Subcutaneous abdominal adipose tissue (tissue), 5 donors: ENCODE data around the gene SGIP1.
"Not testable (repeated sequence)": the region's sequence is repeated elsewhere in the genome, so short reads cannot be mapped to it uniquely, and the experiment has no call there.

Experiments used
- H3K27ac ChIP-seq: one replicate; pipeline ENCODE4 v1.7.0; 2013; ENCODE audit warnings: low read depth, mild to moderate bottlenecking, inconsistent platforms, low read length, moderate library complexity
- H3K27me3 ChIP-seq, 5 donors: one replicate each; pipeline ENCODE4 v1.7.0; 2013; ENCODE audit warnings: low read length in 5 of 5, inconsistent platforms in 1 of 5; ENCODE audit not compliant: control insufficient read depth in 5 of 5, insufficient read depth in 4 of 5
- H3K36me3 ChIP-seq, 5 donors: one replicate each; pipeline ENCODE4 v1.7.0; 2013; ENCODE audit warnings: low read length in 5 of 5; ENCODE audit not compliant: control insufficient read depth in 5 of 5, insufficient read depth in 5 of 5
- H3K4me1 ChIP-seq, 5 donors: one replicate each; pipeline ENCODE4 v1.7.0; 2013; ENCODE audit warnings: low read length in 5 of 5, mild to moderate bottlenecking in 3 of 5, moderate library complexity in 1 of 5; ENCODE audit not compliant: control insufficient read depth in 5 of 5, insufficient read depth in 5 of 5
- H3K4me3 ChIP-seq, 5 donors: one replicate each; pipeline ENCODE4 v1.7.0; 2013; ENCODE audit warnings: low read length in 5 of 5, low read depth in 1 of 5
- H3K9ac ChIP-seq, 5 donors: one replicate each; pipeline ENCODE4 v1.7.0; 2013; ENCODE audit warnings: low read length in 5 of 5, mild to moderate bottlenecking in 4 of 5, moderate library complexity in 3 of 5
- H3K9me3 ChIP-seq, 5 donors: one replicate each; pipeline ENCODE4 v1.7.0; 2013; ENCODE audit warnings: low read length in 5 of 5; ENCODE audit not compliant: control insufficient read depth in 5 of 5
- donor health status: healthy.
- donor health status: healthy.
- donor health status: healthy.
- donor health status: healthy.
- donor health status: healthy.

SGIP1 gene

GRCh38 chr1:66729523-66729922, 195.6 kb downstream of the SGIP1 start:
- peaks cover 2 to 7% (median 6%) of the 10 kb centered on the region in 5 donors for H3K4me1 ChIP-seq
- H3K36me3 ChIP-seq = no peaks in the 10 kb centered on the region
- H3K9me3 ChIP-seq = no peaks in the 10 kb centered on the region
- no peak overlapping the region for H3K27ac ChIP-seq
- no peak overlapping the region for H3K4me3 ChIP-seq
- no peaks in the 10 kb centered on the region for H3K27me3 ChIP-seq
- H3K9ac ChIP-seq = no peak overlapping the region

DNA sequence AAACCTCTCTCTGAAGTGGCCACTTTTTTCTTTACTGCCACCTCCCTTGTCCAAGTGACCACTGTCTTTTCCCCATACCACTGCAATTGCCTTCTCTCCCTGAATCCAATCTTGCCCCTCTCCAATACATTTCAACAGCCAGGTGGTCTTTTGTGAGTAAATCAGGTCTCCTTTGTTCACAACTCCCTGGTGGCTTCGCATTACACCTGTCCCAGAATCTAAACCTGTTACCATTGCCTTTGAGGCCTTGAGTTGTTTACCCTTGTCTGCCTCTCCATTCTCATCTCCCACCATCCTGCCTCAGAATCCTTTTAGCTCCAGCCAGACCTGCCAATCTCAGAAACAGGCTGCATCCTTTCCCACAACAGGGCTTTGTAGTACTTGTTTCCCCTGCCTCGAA, 196.5 kb downstream of the SGIP1 start:
- no peak overlapping the region for H3K4me3 ChIP-seq
- no peaks in the 10 kb centered on the region for H3K36me3 ChIP-seq
- no peaks in the 10 kb centered on the region for H3K27me3 ChIP-seq
- H3K9me3 ChIP-seq = no peaks in the 10 kb centered on the region
- H3K9ac ChIP-seq = peak overlapping the region in 1 of 5 donors; percentile 2
- H3K27ac ChIP-seq = no peak overlapping the region
- H3K4me1 ChIP-seq = peaks cover 2 to 7% (median 6%) of the 10 kb centered on the region in 5 donors

DNA sequence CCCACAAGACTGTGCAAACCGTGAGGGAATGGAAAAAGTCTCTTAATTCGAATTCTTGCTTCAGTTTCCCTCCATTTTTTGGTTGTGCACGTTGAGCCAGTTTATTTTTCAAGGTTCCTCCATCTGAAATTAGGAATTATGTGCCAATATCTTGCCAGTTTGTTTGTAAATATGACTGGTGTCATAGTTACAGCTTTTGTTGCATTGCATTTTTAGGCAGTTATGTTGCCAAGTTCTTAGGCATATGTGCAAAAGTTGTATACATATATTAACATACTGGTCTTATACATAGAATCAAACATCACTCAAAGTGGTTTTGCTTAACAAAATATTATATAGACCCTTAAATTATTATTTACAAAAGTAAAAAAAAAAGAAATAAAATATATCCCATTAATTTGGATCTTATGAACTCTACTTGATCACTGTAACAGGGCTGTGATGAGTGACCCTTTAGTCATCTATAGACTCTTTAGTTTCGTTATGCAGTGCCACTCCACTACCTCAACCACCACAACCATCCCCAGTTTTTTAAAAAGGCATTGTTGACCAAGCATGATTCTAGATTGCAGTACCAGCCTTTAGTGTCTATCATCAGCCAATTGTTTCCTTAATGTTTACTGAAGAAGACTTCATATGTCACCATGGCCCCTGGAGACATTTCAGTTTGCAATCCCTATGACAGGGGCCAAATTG, 197.4 kb downstream of the SGIP1 start:
- H3K27me3 ChIP-seq = no peaks in the 10 kb centered on the region
- H3K4me1 ChIP-seq = peaks cover 0 to 3% (median 0%) of the 10 kb centered on the region in 5 donors
- H3K4me3 ChIP-seq = no peak overlapping the region
- H3K27ac ChIP-seq = no peak overlapping the region
- H3K9ac ChIP-seq = no peak overlapping the region
- H3K36me3 ChIP-seq = no peaks in the 10 kb centered on the region
- H3K9me3 ChIP-seq = no peaks in the 10 kb centered on the region

DNA sequence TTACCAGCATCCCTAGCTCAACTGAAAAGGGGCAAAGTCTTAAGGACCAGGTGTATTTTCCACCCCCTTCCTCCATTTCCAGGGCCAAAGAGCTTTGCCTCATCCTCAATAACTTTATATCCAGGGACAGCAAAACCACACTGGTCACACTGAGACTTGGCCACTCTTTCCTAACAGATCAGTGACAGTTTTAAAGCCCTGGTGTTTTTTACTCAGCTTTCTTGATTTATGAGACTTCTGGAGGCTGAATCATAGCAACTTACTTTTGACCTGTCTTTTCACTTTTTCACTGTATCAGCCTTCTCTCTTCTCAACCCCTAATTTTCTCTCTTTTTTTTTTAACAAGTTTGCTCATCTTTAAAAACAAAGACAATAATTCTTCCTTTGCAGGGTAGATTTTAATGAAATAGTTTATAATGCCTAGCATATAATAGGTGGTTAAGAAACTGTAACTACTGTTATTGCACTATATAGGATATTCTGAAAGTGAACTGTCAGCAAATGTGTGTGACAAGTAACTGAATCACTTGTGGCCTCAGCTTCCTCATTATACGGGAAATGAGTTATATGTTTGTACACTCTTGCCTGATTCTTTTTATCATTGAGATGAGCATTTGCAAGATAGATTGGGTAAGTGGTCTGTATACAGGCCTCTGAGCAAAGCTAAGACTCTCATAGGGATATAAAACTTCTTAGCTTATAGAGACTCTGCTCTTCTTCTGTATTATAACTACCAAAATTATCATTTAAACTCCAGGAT, 198.6 kb downstream of the SGIP1 start:
- Histone ChIP-seq H3K27me3 (no peaks in the 10 kb centered on the region), H3K9ac (no peak overlapping the region), H3K27ac (no peak overlapping the region), H3K9me3 (no peaks in the 10 kb centered on the region), H3K4me3 (no peak overlapping the region), H3K36me3 (no peaks in the 10 kb centered on the region), H3K4me1 (peaks cover 0 to 3% (median 0%) of the 10 kb centered on the region in 5 donors)

GRCh38 chr1:66733348-66734017, 199.5 kb downstream of the SGIP1 start:
- peaks cover 0 to 7% (median 0%) of the 10 kb centered on the region in 5 donors for H3K4me1 ChIP-seq
- no peak overlapping the region for H3K9ac ChIP-seq
- no peaks in the 10 kb centered on the region for H3K9me3 ChIP-seq
- H3K27me3 ChIP-seq = no peaks in the 10 kb centered on the region
- no peaks in the 10 kb centered on the region for H3K36me3 ChIP-seq
- no peak overlapping the region for H3K4me3 ChIP-seq
- no peak overlapping the region for H3K27ac ChIP-seq

- H3K36me3 ChIP-seq, H3K9me3 ChIP-seq, H3K4me1 ChIP-seq, H3K9ac ChIP-seq, H3K27ac ChIP-seq, H3K4me3 ChIP-seq, H3K27me3 ChIP-seq: not testable (repeated sequence)
These were observed 200.6 kb downstream of the SGIP1 start for GRCh38 chr1:66734531-66734930.

GRCh38 chr1:66737836-66738235, 203.9 kb downstream of the SGIP1 start:
- no peak overlapping the region for H3K4me3 ChIP-seq
- no peaks in the 10 kb centered on the region for H3K9me3 ChIP-seq
- H3K4me1 ChIP-seq = peaks cover 0 to 12% (median 6%) of the 10 kb centered on the region in 5 donors
- no peaks in the 10 kb centered on the region for H3K36me3 ChIP-seq
- H3K9ac ChIP-seq = no peak overlapping the region
- no peak overlapping the region for H3K27ac ChIP-seq
- H3K27me3 ChIP-seq = no peaks in the 10 kb centered on the region

GRCh38 chr1:66739401-66740157, 205.6 kb downstream of the SGIP1 start:
- Histone ChIP-seq H3K36me3 (no peaks in the 10 kb centered on the region), H3K9me3 (no peaks in the 10 kb centered on the region), H3K4me1 (peaks cover 0 to 12% (median 6%) of the 10 kb centered on the region in 5 donors), H3K4me3 (no peak overlapping the region), H3K9ac (no peak overlapping the region), H3K27ac (no peak overlapping the region), H3K27me3 (no peaks in the 10 kb centered on the region)

- H3K4me3 ChIP-seq = no peak overlapping the region
- H3K4me1 ChIP-seq = no peaks in the 10 kb centered on the region
- no peaks in the 10 kb centered on the region for H3K36me3 ChIP-seq
- no peak overlapping the region for H3K9ac ChIP-seq
- H3K27me3 ChIP-seq = no peaks in the 10 kb centered on the region
- H3K9me3 ChIP-seq = no peaks in the 10 kb centered on the region
- no peak overlapping the region for H3K27ac ChIP-seq
These were observed 211.5 kb downstream of the SGIP1 start for GRCh38 chr1:66745451-66745850.
